Endometrial microvascular endothelial cells (primary cell): Measurements from ENCODE around the gene FAM114A1. TPM values are rescaled to one million over a fixed set of nuclear protein-coding genes. Genes with fewer than 3 reads are reported as not detected.

Source experiments
- in situ Hi-C: cut with HindIII; loops from 2 replicates; pipeline ENCODE4 v1.10.0; 2017; ENCODE audit warnings: low sequenced_read_pairs, low pct_unique_long_range_greater_than_20kb; ENCODE audit errors: inconsistent ontology term
- total RNA-seq: library from RNA; depleted of rRNA; stranded (reverse); fragments of >200 nt; gene quantifications from one replicate; pipeline ENCODE4 v1.2.3, GENCODE V29; 2015; ENCODE audit errors: inconsistent ontology term

FAM114A1 gene
- 115 TPM for total RNA-seq

DNA sequence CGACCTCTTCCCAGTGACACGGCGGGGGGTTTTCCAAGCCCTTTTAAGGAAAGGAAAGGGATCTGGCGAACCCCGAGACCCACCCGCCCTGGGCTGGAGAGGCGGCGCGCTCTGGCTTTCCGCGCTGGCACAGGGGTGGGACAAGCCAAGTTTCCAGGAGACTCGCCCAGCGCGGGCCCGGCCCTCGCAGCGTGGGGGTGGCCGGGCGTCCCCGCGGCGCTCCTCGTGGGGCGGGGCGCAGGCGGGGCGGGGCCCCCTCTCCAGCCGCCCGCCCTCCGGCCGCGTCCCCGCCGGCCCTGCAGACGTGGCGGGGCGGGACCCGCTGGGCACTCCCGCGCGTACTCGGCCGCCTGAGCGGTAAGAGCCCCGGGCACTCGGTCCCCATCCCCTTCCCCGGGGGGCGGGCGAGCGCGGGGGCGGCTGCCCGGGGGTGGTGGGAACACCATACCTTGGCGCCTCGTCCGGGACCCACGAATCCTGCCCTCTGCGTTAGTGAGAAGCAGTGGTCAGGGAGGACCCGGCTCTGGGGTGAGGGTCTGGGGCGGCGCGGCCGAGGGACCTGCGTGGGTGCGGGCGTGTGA, at the start of gene FAM114A1:
Gene FAM114A1, plus strand, starts transcription at position 329 of the 581 bp plus-strand sequence. CDS start 10,273 bp downstream, outside the sequence.
- in situ Hi-C loops = no loop called here

GRCh38 chr4:38818441-38818976, 49.1 kb upstream of the FAM114A1 start:
- in situ Hi-C loops = no loop called here

DNA sequence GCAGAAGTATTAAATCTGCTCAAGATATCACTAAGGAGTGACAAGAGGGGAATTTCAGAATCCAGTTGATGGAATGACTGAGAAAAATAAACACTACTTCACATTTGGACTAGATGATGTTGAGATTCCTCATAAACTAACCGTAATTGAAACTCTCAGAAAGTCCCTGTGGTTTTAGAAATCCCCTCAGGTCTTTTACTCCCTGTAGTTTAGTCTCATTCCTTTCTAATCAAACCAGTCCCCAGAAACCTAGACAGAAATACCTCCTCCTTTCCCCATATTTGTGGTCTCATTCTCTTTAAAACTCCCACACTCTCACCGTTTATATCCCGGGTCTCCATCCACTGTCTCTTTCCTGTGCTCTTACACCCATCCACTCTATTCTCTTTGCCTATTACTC, 48.0 kb upstream of the FAM114A1 start:
- in situ Hi-C loops = no loop called here

DNA sequence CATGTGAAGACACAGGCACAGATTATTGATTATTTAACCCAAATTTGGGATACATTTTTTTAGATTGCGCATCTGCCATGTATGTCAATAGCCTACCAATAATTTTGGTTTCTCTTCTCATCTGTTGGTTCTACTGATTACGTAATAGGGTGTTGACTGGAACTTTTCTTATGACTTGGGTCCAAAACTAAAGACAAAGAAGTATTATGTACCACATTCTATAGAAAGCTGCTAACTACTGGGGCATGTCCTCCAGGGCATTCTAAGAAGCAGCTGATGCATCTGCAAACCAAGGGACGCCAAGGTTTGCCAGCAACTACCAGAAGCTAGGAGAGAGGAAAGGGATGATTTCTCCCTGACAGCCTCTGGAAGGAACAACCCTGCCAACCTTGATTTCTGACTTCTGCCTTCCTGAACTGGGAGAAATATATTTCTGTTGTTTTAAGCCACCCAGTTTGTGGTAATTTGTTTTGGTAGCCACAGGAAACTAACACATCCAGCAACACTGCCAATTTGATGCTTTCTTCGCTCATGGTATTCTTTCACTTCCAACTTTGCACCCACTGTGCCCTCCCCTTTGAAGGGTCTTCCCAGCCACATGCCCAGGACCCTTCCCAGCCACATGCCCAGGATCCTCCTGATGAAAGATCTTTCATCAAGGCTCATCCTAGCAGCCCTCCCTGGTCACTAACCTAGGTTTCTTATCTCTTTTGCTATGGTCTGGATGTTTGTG, 47.1 kb upstream of the FAM114A1 start:
- in situ Hi-C loops = no loop called here

DNA sequence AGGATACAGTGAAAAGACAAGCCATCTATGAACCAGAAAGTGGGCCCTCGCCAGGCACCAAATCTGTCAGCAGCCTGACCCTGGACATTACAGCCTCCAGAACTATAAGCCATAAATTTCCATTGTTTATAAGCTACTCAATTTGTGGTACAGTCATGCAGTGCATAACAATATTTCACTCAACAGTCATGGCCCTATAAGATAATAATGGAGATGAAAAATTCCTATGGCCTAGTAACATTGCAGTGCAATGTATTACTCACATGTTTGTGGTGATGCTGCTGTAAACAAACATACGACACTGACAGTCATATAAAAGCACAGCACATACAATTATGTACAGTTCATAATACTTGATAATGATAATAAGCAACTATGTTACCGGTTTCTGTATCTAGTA, 45.9 kb upstream of the FAM114A1 start:
- in situ Hi-C loops = no loop called here

DNA sequence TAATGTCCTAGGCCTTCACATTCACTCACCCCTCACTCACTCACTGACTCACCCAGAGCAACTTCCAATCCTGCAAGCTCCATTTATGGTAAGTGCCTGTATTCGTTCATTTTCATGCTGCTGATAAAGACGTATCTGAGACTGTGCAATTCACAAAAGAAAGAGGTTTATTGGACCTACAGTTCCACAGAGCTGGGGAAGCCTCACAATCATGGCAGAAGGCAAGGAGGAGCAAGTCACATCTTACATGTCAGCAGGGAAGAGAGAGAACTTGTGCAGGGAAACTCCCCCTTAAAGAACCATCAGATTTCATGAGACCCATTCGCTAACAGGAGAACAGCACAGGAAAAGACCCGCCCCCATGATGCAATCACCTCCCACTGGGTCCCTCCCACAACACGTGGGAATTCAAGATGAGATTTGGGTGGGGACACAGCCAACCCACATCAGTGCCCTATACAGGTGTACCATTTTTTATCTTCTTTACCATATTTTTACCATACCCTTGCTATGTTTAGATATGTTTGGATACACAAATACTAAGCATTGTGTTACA, 44.8 kb upstream of the FAM114A1 start:
- in situ Hi-C loops = no loop called here

DNA sequence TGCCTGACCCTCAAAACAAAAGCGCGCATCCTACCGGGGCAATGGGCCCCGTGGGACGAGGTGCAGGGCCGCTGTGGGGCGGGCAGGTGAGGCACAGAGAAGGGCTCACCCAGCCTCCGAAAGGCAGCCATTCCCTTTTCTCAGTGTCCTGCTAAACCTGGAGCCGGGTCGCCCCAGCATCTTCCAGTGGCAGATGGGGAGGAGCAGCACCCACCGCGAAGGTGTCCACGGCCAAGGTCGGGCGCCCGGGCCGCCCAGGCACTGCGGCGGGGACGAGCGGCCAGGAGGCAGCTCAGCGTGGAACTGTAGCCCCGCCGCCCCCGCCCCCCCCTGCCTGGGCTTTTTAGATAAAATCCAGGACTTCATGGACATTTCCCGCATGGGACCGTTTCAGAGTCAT, 43.8 kb upstream of the FAM114A1 start:
- in situ Hi-C loops = no loop called here

GRCh38 chr4:38829237-38829636, 38.4 kb upstream of the FAM114A1 start:
- in situ Hi-C loops = no loop called here

- in situ Hi-C loops = no loop called here
Measured at GRCh38 chr4:38831653-38832052, 36.0 kb upstream of the FAM114A1 start.

DNA sequence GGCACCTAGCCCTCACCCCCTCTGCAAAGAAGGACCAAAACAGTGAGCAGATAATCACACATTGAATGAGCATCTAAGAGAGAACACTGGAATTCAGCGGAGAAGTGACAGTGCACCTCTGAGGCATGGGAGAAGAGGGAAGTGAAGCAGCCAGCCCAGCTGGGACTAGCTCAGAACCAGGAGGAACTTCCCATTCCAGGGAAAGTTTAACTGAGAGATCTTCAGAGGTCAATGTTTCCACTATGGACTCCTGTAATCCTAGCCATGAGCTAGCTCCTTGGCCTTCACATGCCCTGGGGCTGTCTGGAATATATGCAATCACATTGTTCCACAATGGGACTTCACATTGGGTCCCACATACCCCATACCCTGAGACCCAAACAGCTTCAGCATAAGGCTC, 35.4 kb upstream of the FAM114A1 start:
- in situ Hi-C loops = no loop called here

- in situ Hi-C loops = no loop called here
Measured at GRCh38 chr4:38832624-38833528, 34.7 kb upstream of the FAM114A1 start.

DNA sequence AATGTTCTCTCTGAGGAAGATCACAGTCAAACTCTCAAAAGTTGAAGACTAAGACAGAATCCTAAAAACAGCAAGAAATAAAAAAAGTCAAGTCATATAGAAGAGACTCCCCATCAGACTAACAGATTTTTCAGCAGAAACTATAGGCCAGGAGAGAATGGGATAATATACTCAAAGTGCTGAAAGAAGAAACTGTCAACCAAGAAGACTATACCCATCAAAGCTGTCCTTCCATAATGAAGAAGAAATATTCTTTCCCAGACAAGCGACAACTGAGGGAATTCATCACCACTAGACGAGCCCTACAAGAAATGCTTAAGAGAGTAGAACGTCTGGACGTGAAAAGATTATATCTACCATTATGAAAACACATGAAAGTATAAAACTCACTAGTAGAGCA, 33.0 kb upstream of the FAM114A1 start:
- in situ Hi-C loops = no loop called here

- in situ Hi-C loops = no loop called here
Measured at GRCh38 chr4:38837334-38837733, 30.3 kb upstream of the FAM114A1 start.

- in situ Hi-C loops = no loop called here
Measured at GRCh38 chr4:38837849-38838248, 29.8 kb upstream of the FAM114A1 start.

- in situ Hi-C loops = no loop called here
Measured at GRCh38 chr4:38842994-38843393, 24.6 kb upstream of the FAM114A1 start.

DNA sequence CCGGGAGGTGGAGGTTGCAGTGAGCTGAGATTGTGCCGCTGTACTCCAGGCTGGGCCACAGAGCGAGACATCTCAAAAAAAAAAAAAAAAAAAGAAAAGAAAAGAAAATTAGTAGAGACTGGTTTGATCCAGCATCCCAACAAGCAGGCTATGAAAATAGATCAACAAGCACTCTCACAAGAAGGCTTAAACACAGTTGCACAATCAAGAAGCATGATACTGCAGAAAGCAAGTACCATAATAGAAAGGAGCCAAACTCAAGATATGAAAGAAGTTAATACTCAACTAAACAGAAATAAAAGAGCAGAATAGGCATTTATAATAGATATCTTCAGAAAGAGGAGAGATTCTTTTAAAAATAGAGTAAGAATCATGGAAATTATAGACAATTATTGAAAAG, 21.6 kb upstream of the FAM114A1 start:
- in situ Hi-C loops = no loop called here

DNA sequence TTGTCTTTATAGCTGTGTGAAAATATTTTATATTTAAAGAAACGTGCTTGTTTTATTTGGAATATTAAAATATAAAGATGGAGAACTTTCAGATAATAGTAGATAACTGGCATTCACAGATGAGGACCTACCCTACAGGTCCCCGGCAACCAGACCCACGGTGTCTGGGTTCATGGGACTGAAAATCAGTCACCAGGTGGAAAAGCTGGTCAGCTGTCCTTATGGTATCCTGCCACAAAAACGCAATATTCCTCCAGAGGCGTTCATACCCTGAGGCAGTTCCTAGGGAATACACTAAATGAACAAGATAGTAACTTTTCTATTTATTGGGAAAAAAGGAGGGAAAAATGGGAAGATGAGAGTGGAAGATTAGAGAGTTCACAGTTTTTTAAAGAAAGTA, 12.1 kb upstream of the FAM114A1 start:
- in situ Hi-C loops = no loop called here

GRCh38 chr4:38856046-38856445, 11.6 kb upstream of the FAM114A1 start:
- in situ Hi-C loops = no loop called here
